Stimulated activated naive CD4-positive, alpha-beta T cell treated with Interleukin-2 at 50 U/mL for 16 hours (primary cell): ENCODE measurements around the gene SPNS1.
"Not testable (repeated sequence)": the region's sequence is repeated elsewhere in the genome, so short reads cannot be mapped to it uniquely, and the experiment has no call there.

ENCODE experiments used
- DNase-seq: peaks from one replicate; lab custom pipeline; 2025; lab: John Stamatoyannopoulos, UW

The SPNS1 gene

GRCh38 chr16:28989363-28989762 is 14.8 kb downstream of the SPNS1 start:
- DNase-seq: no peak

GRCh38 chr16:28990375-28991040 is 15.9 kb downstream of the SPNS1 start:
- peak; percentile 66 for DNase-seq

- no peak for DNase-seq
These were observed 17.1 kb downstream of the SPNS1 start for GRCh38 chr16:28991687-28992086.

- DNase-seq: no peak
These were observed 17.9 kb downstream of the SPNS1 start for GRCh38 chr16:28992496-28992895.

GRCh38 chr16:28998837-28999236 is 24.3 kb downstream of the SPNS1 start:
- DNase-seq: no peak

GRCh38 chr16:28999577-28999976 is 25.0 kb downstream of the SPNS1 start:
- no peak for DNase-seq

GRCh38 chr16:29000019-29000418 is 25.4 kb downstream of the SPNS1 start:
- DNase-seq: no peak

GRCh38 chr16:29004496-29005139 is 30.0 kb downstream of the SPNS1 start:
- DNase-seq: not testable (repeated sequence)

- DNase-seq: peak; percentile 76
These were observed 33.4 kb downstream of the SPNS1 start for GRCh38 chr16:29007730-29008593.

- DNase-seq: peak; percentile 38
These were observed 34.7 kb downstream of the SPNS1 start for GRCh38 chr16:29009050-29009837.

- no peak for DNase-seq
These were observed 35.2 kb downstream of the SPNS1 start for GRCh38 chr16:29009838-29010166.

- DNase-seq: no peak
These were observed 36.5 kb downstream of the SPNS1 start for GRCh38 chr16:29011112-29011511.

GRCh38 chr16:29011851-29012250 is 37.3 kb downstream of the SPNS1 start:
- DNase-seq: no peak

GRCh38 chr16:29012913-29013553 is 38.5 kb downstream of the SPNS1 start:
- DNase-seq: no peak

GRCh38 chr16:29014561-29015069 is 40.0 kb downstream of the SPNS1 start:
- no peak for DNase-seq

GRCh38 chr16:29022196-29022595 is 47.6 kb downstream of the SPNS1 start:
- no peak for DNase-seq

- no peak for DNase-seq
These were observed 49.0 kb downstream of the SPNS1 start for GRCh38 chr16:29023279-29024277.

GRCh38 chr16:29024278-29024677 is 49.7 kb downstream of the SPNS1 start:
- DNase-seq: no peak

- no peak for DNase-seq
These were observed 50.6 kb downstream of the SPNS1 start for GRCh38 chr16:29025218-29025617.

GRCh38 chr16:29025735-29026134 is 51.2 kb downstream of the SPNS1 start:
- DNase-seq: no peak
